ENCODE measurements around the gene CLPTM1L. TPM values are rescaled to one million over a fixed set of nuclear protein-coding genes. Genes with fewer than 3 reads are reported as not detected.

Gene CLPTM1L
- total RNA-seq, 1 donor from 2014 or later: 74.8 TPM

DNA sequence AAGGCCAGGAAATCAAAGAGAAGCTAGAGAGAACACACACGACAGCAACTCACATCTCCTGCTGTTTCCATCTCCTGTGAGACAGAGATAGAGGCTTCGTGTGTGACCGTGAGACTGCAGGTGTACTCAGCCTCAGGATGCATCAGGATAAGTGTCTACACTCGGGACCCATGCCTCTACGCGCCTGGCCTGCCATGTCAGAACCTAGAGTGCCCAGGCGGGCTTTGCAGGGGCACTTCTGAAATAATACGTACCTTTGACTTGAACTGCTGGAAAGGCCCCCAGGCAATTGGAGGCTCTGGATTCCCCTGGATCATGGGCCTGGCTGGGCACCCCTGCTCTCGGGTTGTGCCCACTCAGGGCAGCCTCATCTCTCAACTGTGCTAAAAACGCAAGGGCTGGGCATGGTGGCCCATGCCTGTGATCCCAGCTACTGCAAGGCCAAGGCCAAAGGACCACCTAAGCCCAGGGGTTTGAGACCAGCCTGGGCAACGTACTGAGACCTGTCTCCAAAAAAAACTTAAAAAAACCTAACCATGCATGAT is 13.0 kb downstream of the CLPTM1L start:
- DNase-seq (ENCODE audit: low spot score): no peak
- Mint-ChIP-seq H3K4me1 (peaks cover 3% of the 10 kb centered on the region), H3K27ac (no peak overlapping the region), H3K27me3 (ENCODE audit: insufficient read depth, low read depth) (no peaks in the 10 kb centered on the region), H3K9me3 (no peaks in the 10 kb centered on the region), H3K36me3 (peaks cover 19% of the 10 kb centered on the region), H3K4me3 (no peak overlapping the region)
- no peak overlapping the region for H3K27ac ChIP-seq
- H3K9me3 ChIP-seq (ENCODE audit: low read depth): no peaks in the 10 kb centered on the region
- H3K79me2 ChIP-seq (ENCODE audit: low read depth): no peaks in the 10 kb centered on the region
- H3K9ac ChIP-seq: no peak overlapping the region
- peaks cover 12% of the 10 kb centered on the region for H4K20me1 ChIP-seq (ENCODE audit: low read depth)
- H3K4me3 ChIP-seq: no peak overlapping the region
- no peak overlapping the region for H3K4me2 ChIP-seq
- H2AFZ ChIP-seq (replicated peaks): no peak overlapping the region
- H3F3A ChIP-seq (ENCODE audit: low read depth): no peaks in the 10 kb centered on the region
- H3K36me3 ChIP-seq: no peaks in the 10 kb centered on the region
- no peaks in the 10 kb centered on the region for H3K27me3 ChIP-seq
- no peaks in the 10 kb centered on the region for H3K4me1 ChIP-seq
- TF ChIP-seq EZH2 (IDR thresholded peaks at IDR 0.05): no peak
- TF ChIP-seq, protein P1, sequence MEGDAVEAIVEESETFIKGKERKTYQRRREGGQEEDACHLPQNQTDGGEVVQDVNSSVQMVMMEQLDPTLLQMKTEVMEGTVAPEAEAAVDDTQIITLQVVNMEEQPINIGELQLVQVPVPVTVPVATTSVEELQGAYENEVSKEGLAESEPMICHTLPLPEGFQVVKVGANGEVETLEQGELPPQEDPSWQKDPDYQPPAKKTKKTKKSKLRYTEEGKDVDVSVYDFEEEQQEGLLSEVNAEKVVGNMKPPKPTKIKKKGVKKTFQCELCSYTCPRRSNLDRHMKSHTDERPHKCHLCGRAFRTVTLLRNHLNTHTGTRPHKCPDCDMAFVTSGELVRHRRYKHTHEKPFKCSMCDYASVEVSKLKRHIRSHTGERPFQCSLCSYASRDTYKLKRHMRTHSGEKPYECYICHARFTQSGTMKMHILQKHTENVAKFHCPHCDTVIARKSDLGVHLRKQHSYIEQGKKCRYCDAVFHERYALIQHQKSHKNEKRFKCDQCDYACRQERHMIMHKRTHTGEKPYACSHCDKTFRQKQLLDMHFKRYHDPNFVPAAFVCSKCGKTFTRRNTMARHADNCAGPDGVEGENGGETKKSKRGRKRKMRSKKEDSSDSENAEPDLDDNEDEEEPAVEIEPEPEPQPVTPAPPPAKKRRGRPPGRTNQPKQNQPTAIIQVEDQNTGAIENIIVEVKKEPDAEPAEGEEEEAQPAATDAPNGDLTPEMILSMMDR (IDR thresholded peaks at IDR 0.05): no peak
- TF ChIP-seq EZH2phosphoT487 (IDR thresholded peaks at IDR 0.05): no peak

DNA sequence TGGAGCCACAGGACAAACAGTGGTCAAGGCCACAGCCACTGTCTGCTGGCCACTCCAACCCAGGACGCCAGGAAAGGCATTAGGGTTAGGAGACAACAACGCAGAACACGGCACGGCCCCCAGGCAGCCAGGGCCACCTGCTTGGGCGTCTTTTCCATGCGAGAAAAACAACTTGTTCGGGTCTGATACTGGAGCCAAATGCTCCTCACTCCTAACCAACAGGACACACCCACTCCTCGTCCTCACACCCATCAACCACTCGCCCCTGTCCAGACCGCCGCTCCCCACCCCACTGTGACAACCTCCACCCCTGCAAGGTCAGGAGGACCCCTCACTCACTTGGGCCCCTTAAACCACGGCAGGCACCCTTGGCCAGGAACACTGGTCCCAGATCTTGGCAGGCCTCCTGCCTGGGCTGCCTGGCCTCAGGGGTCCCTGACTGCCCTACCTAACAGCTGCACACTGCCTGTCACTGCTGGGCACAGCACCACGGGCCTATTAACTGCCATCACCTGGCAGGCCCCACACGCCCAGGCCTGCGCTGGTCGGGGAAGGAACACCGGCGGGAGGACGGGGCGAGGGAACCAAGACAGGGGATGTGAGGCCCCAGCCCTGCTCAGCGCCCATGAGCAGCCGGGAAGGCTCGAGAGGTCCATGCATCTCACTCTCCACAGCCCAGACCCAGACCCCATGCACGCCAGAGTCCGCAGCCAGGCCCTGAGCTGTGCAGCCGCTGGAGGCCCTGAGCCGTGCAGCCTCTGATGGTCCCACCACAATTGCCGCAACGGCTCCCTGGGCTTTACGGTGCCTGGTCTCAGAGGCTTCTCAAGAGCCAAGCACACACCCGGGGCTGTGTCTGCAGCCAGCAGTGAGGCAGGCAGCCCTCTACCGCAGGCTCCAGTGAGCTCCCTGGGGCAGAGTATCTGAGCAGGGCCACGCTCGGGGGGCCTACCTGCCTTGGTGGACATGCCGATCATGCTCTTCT is 13.8 kb downstream of the CLPTM1L start:
- no peak for DNase-seq (ENCODE audit: low spot score)
- Histone ChIP-seq H3K4me1 (no peaks in the 10 kb centered on the region), H4K20me1 (ENCODE audit: low read depth) (peaks cover 11% of the 10 kb centered on the region), H3K9ac (no peak overlapping the region), H3K27ac (no peak overlapping the region), H3K36me3 (no peaks in the 10 kb centered on the region), H3K79me2 (ENCODE audit: low read depth) (no peaks in the 10 kb centered on the region), H3K9me3 (ENCODE audit: low read depth) (no peaks in the 10 kb centered on the region), H3K4me2 (no peak overlapping the region), H2AFZ (replicated peaks) (no peak overlapping the region), H3K27me3 (no peaks in the 10 kb centered on the region), H3F3A (ENCODE audit: low read depth) (no peaks in the 10 kb centered on the region), H3K4me3 (no peak overlapping the region)
- H3K36me3 Mint-ChIP-seq: peaks cover 21% of the 10 kb centered on the region
- H3K4me1 Mint-ChIP-seq: peaks cover 3% of the 10 kb centered on the region
- no peaks in the 10 kb centered on the region for H3K27me3 Mint-ChIP-seq (ENCODE audit: insufficient read depth, low read depth)
- peak overlapping the region; percentile 69 for H3K27ac Mint-ChIP-seq
- H3K9me3 Mint-ChIP-seq: no peaks in the 10 kb centered on the region
- H3K4me3 Mint-ChIP-seq: no peak overlapping the region
- no peak for TF ChIP-seq EZH2phosphoT487 (IDR thresholded peaks at IDR 0.05)
- TF ChIP-seq EZH2 (IDR thresholded peaks at IDR 0.05): no peak
- TF ChIP-seq, protein P1 (IDR thresholded peaks at IDR 0.05): no peak

DNA sequence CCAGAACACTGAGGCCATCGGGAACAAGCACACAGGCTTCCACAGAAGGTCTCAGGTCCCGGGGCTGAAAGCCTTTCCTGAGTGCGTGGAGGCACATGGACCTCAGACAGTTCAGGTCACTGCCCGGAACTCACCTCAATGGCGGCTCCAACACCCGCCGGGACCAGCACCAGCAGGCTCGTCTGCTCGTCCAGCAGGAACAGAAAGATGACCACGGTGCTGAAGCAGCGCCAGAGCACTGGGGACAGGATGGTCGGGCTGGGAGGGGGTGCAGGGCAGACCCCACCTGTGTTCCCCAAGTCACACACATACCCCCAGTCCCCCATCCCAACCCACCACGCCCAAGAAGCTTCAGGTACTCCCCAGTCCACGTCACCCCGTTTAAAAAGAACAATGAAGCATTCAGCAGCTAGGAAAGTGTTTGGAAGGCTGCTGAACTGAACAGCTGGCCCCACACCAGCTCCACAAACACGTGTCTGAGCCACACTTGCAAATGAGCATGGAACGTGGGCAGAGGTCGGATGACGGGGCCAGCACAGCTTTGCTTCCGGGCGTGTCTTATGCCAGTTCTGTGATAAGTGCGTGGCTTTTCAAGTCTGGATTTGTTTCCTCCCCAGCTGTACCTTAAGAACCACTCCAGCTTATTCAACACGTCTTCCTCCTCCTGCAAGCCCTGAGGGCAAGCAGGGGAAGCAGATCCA is 14.6 kb downstream of the CLPTM1L start:
- Histone ChIP-seq H3K9me3 (ENCODE audit: low read depth) (no peaks in the 10 kb centered on the region), H3K4me2 (no peak overlapping the region), H3K79me2 (ENCODE audit: low read depth) (no peaks in the 10 kb centered on the region), H2AFZ (replicated peaks) (no peak overlapping the region), H3K27ac (no peak overlapping the region), H3K9ac (no peak overlapping the region), H3F3A (ENCODE audit: low read depth) (no peaks in the 10 kb centered on the region), H3K4me3 (no peak overlapping the region), H3K36me3 (no peaks in the 10 kb centered on the region), H3K4me1 (no peaks in the 10 kb centered on the region), H4K20me1 (ENCODE audit: low read depth) (peaks cover 9% of the 10 kb centered on the region), H3K27me3 (no peaks in the 10 kb centered on the region)
- Mint-ChIP-seq H3K9me3 (no peaks in the 10 kb centered on the region), H3K4me3 (no peak overlapping the region), H3K27me3 (ENCODE audit: insufficient read depth, low read depth) (no peaks in the 10 kb centered on the region), H3K27ac (peak overlapping the region; percentile 69), H3K4me1 (peaks cover 3% of the 10 kb centered on the region), H3K36me3 (peaks cover 23% of the 10 kb centered on the region)
- no peak for DNase-seq (ENCODE audit: low spot score)
- TF ChIP-seq, protein P1 (IDR thresholded peaks at IDR 0.05): no peak
- TF ChIP-seq EZH2 (IDR thresholded peaks at IDR 0.05): no peak
- no peak for TF ChIP-seq EZH2phosphoT487 (IDR thresholded peaks at IDR 0.05)

Measured in neural progenitor cell (in vitro differentiated cells).